Kidney epithelial cell (primary cell): ENCODE results near the gene CRIP1. TPM values are rescaled to one million over a fixed set of nuclear protein-coding genes. Genes with fewer than 3 reads are reported as not detected.

Experiments
- DNase-seq: peaks from one replicate; pipeline ENCODE4 v3.0.0-alpha.2; 2010; ENCODE audit warnings: low read depth
- H3K27me3 ChIP-seq: 2 replicates; pipeline ENCODE4 v1.6.0; 2011; ENCODE audit warnings: low read length; ENCODE audit not compliant: control insufficient read depth, insufficient read depth
- H3K36me3 ChIP-seq: 2 replicates; pipeline ENCODE4 v1.5.1; 2011; ENCODE audit warnings: low read length; ENCODE audit not compliant: control insufficient read depth, insufficient read depth
- H3K4me3 ChIP-seq: 2 replicates; pipeline ENCODE4 v1.5.1; 2011; ENCODE audit warnings: low read depth, mild to moderate bottlenecking, control low read depth, low read length
- CTCF ChIP-seq: IDR thresholded peaks from 2 replicates; pipeline ENCODE4 v1.5.1; 2011; ENCODE audit warnings: mild to moderate bottlenecking, moderate library complexity, low read length, control low read depth, inconsistent platforms; ENCODE audit not compliant: insufficient read depth, poor library complexity, severe bottlenecking
- total RNA-seq: library from RNA; depleted of rRNA; stranded (reverse); fragments of >200 nt; gene quantifications from 2 replicates; pipeline ENCODE4 v1.2.3, GENCODE V29; 2015

The CRIP1 gene
- total RNA-seq, 1 donor from 2014 or later = 2.0 TPM

GRCh38 chr14:105440554-105440900 lies 46.2 kb upstream of the CRIP1 start:
- no peaks in the 10 kb centered on the region for H3K27me3 ChIP-seq
- no peak for DNase-seq
- no peak overlapping the region for H3K4me3 ChIP-seq
- H3K36me3 ChIP-seq = no peaks in the 10 kb centered on the region
- TF ChIP-seq CTCF = no peak

- H3K36me3 ChIP-seq = no peaks in the 10 kb centered on the region
These were observed 45.7 kb upstream of the CRIP1 start for GRCh38 chr14:105440992-105441391.

GRCh38 chr14:105442125-105442524 lies 44.6 kb upstream of the CRIP1 start:
- H3K27me3 ChIP-seq = no peaks in the 10 kb centered on the region
- H3K4me3 ChIP-seq = no peak overlapping the region
- no peak for DNase-seq
- no peaks in the 10 kb centered on the region for H3K36me3 ChIP-seq
- TF ChIP-seq CTCF = no peak

More at GRCh38 chr14:105440992-105441391, 45.7 kb upstream of the CRIP1 start:
- Histone ChIP-seq H3K27me3 (no peaks in the 10 kb centered on the region), H3K4me3 (no peak overlapping the region)
- DNase-seq = no peak
- TF ChIP-seq CTCF = no peak

- no peak overlapping the region for H3K4me3 ChIP-seq
- TF ChIP-seq CTCF = no peak
- no peak for DNase-seq
- H3K27me3 ChIP-seq = no peaks in the 10 kb centered on the region
- no peaks in the 10 kb centered on the region for H3K36me3 ChIP-seq
These were observed 43.9 kb upstream of the CRIP1 start for GRCh38 chr14:105442834-105443233.

GRCh38 chr14:105444859-105445258 lies 41.8 kb upstream of the CRIP1 start:
- Histone ChIP-seq H3K4me3 (no peak overlapping the region), H3K36me3 (no peaks in the 10 kb centered on the region), H3K27me3 (no peaks in the 10 kb centered on the region)
- DNase-seq = no peak
- no peak for TF ChIP-seq CTCF

- DNase-seq = no peak
- H3K4me3 ChIP-seq = no peak overlapping the region
- H3K27me3 ChIP-seq = no peaks in the 10 kb centered on the region
- no peak for TF ChIP-seq CTCF
- no peaks in the 10 kb centered on the region for H3K36me3 ChIP-seq
These were observed 41.4 kb upstream of the CRIP1 start for GRCh38 chr14:105445290-105445689.
